AG09319 (cell line): ENCODE results near the gene YBX2.

Experiments used
- DNase-seq: peaks from one replicate; pipeline ENCODE4 v3.0.0-alpha.2; 2010; ENCODE audit warnings: low read depth; ENCODE audit errors: extremely low read depth
- CTCF ChIP-seq: IDR thresholded peaks from 2 replicates; pipeline ENCODE4 v1.5.1; 2011; ENCODE audit warnings: low read depth, mild to moderate bottlenecking, inconsistent platforms, low read length, moderate library complexity

The YBX2 gene

GRCh38 chr17:7318121-7318860 lies 23.9 kb upstream of the YBX2 start:
- no peak for TF ChIP-seq CTCF
- DNase-seq, result no peak

GRCh38 chr17:7317161-7317803 lies 22.8 kb upstream of the YBX2 start:
- DNase-seq, result no peak
- no peak for TF ChIP-seq CTCF

- no peak for TF ChIP-seq CTCF
- no peak for DNase-seq
Observed at GRCh38 chr17:7315570-7316235, 21.3 kb upstream of the YBX2 start.

GRCh38 chr17:7314719-7315569 lies 20.5 kb upstream of the YBX2 start, which contains the start of gene GPS2:
Gene GPS2, minus strand, starts transcription at chr17:7315360. Its CDS starts 308 bp downstream, at chr17:7315052.
- no peak for TF ChIP-seq CTCF
- no peak for DNase-seq

GRCh38 chr17:7313890-7314718 lies 19.7 kb upstream of the YBX2 start:
- no peak for TF ChIP-seq CTCF
- no peak for DNase-seq

GRCh38 chr17:7313088-7313889 lies 18.9 kb upstream of the YBX2 start:
- no peak for TF ChIP-seq CTCF
- DNase-seq, result no peak
